ENCODE measurements around the gene NR5A2.

- TF ChIP-seq POLR2A (IDR thresholded peaks at IDR 0.05), result no peak
- TF ChIP-seq CTCF (IDR thresholded peaks at IDR 0.05), result no peak
Observed at GRCh38 chr1:200022239-200022804, 5.2 kb upstream of the NR5A2 start.
